ENCODE results near the gene IL23R. TPM values are rescaled to one million over a fixed set of nuclear protein-coding genes. Genes with fewer than 3 reads are reported as not detected.
A peak's percentile ranks its signal among the peaks of the same experiment; 100 is the strongest.
"Not testable (repeated sequence)": the region's sequence is repeated elsewhere in the genome, so short reads cannot be mapped to it uniquely, and the experiment has no call there.

Gene IL23R
- total RNA-seq, 2 experiments from 2014 or later, result 12.2 to 14.9 TPM

DNA sequence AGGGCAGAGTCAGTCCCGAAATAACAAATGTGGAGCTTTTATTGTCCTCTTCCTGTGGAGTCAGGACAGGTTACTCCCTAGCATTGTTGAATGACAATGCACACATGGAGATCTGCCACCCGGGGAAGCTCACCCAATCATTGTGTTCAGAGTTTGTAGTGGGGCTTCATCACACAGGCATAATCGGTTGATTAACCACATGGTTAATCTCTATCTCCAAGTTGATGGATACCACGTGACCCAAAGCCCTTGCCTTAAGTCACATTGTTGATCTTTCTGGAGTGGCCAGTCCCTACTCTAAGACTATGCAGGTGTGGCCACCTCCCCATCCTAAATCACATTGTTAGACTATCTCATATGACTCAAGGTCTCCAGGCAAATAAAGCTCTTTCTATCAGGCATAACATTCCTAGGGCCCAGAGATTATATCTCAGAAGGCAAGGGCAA is 28.9 kb upstream of the IL23R start:
- peaks cover 3% of the 10 kb centered on the region for H3K27me3 Mint-ChIP-seq (ENCODE audit: low read depth)
- H3K27ac Mint-ChIP-seq, result no peak overlapping the region
- no peak for DNase-seq
- CTCF ChIA-PET, result interaction anchor here (1.2 to 4.7 kb wide), 2 partner anchors 11 to 77 kb away, joined by 3 to 21 read pairs; no protein-coding TSS in a partner anchor
- no peaks in the 10 kb centered on the region for H3K9me3 Mint-ChIP-seq
- H3K4me1 Mint-ChIP-seq (ENCODE audit: low read depth), result peaks cover 18% of the 10 kb centered on the region
- intact Hi-C loops (cut with micrococcal nuclease), result no loop called here
- H3K4me3 Mint-ChIP-seq, result no peak overlapping the region
- H3K36me3 Mint-ChIP-seq (ENCODE audit: low read depth), result no peaks in the 10 kb centered on the region

DNA sequence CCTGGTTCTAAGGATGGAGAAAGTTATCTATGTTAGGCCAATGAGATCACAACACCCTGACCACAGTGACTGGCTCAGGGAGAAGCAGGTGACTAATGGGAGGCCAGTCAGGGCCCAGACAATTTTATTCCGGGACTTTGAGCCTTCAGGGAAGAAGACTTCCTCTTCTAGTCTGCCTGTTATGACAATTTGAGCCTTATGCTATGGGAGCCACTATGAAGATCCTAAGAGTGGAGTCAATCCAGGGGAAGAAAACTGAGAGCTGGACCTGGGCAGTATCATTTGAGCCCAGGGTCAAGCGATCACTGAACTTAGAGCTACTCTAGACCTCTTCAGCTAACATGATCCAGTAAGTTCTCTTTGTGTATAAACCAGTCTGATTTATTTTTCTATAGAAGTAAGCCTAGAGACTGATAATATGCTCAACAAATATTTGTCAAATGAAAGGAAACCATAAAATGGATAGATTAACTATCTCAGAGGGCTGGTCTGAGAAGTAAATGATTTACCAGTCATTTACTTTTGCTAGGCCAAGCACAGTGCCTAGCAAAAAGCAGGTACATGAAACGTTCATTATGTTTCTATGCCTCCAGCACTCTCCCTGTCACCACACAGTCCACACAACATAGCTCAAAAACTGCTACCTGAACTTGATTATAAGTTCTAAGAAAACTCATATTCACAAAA is 27.3 kb upstream of the IL23R start:
- Mint-ChIP-seq H3K4me1 (ENCODE audit: low read depth) (peaks cover 30% of the 10 kb centered on the region), H3K4me3 (no peak overlapping the region), H3K27ac (no peak overlapping the region), H3K27me3 (ENCODE audit: low read depth) (peaks cover 3% of the 10 kb centered on the region), H3K9me3 (no peaks in the 10 kb centered on the region), H3K36me3 (ENCODE audit: low read depth) (no peaks in the 10 kb centered on the region)
- intact Hi-C loops (cut with micrococcal nuclease), result no loop called here
- no peak for DNase-seq
- CTCF ChIA-PET, result interaction anchor here (1.0 to 4.7 kb wide), 2 partner anchors 10 to 73 kb away, joined by 4 to 21 read pairs; no protein-coding TSS in a partner anchor

DNA sequence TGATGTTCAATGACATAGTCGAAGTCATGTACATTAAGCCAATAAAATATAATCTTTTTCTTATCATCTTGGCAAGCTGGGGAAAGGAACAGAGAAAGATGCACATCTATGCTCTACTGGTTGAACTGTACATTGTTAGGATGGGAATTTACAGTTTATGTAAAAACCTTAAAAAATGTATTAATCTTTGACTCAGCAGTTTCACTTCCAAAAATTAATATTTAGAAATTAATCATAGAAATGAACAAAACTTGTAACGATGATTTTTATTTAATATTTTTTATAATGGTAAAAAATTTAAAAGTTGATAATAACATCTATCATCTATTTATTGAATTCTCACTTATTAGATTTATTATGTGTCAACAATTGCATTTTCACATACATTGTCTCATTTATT is 25.8 kb upstream of the IL23R start:
- no peak for DNase-seq
- intact Hi-C loops (cut with micrococcal nuclease), result no loop called here
- no peak overlapping the region for H3K4me3 Mint-ChIP-seq
- H3K27ac Mint-ChIP-seq, result no peak overlapping the region
- CTCF ChIA-PET, result interaction anchor here (4.7 kb wide), 1 partner anchor 8 kb away, joined by 21 read pairs; no protein-coding TSS in a partner anchor
- no peaks in the 10 kb centered on the region for H3K36me3 Mint-ChIP-seq (ENCODE audit: low read depth)
- H3K27me3 Mint-ChIP-seq (ENCODE audit: low read depth), result no peaks in the 10 kb centered on the region
- peaks cover 29% of the 10 kb centered on the region for H3K4me1 Mint-ChIP-seq (ENCODE audit: low read depth)
- no peaks in the 10 kb centered on the region for H3K9me3 Mint-ChIP-seq

DNA sequence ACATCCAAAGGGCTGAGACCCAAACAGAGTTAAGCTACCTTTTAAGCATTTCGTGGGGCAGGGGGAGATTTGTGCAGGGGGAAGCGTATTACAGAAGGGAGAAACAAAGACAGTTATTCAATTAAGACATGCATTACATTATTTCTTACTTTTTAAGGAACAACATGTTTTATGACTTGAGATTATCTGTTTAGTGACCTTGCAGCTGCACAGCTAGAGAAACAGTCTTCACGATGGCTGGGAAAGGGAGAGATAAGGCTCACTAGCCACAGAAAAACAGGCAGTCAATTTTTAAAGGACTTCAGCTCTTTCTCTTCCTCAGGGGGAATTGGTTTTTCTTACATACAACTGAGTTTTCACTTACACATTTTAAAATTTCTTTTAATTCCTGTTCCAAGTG is 24.4 kb upstream of the IL23R start:
- H3K27ac Mint-ChIP-seq; H3K4me3 Mint-ChIP-seq; DNase-seq; H3K27me3 Mint-ChIP-seq (ENCODE audit: low read depth); H3K36me3 Mint-ChIP-seq (ENCODE audit: low read depth); H3K9me3 Mint-ChIP-seq: not testable (repeated sequence)
- CTCF ChIA-PET, result interaction anchor here (0.7 to 1.8 kb wide), 5 partner anchors 72 to 348 kb away, joined by 3 to 9 read pairs (median 5); no protein-coding TSS in a partner anchor
- peaks cover 29% of the 10 kb centered on the region for H3K4me1 Mint-ChIP-seq (ENCODE audit: low read depth)
- intact Hi-C loops (cut with micrococcal nuclease), result loop anchor here (2.0 kb wide), 1 partner anchor 33 kb away; no protein-coding TSS in a partner anchor

DNA sequence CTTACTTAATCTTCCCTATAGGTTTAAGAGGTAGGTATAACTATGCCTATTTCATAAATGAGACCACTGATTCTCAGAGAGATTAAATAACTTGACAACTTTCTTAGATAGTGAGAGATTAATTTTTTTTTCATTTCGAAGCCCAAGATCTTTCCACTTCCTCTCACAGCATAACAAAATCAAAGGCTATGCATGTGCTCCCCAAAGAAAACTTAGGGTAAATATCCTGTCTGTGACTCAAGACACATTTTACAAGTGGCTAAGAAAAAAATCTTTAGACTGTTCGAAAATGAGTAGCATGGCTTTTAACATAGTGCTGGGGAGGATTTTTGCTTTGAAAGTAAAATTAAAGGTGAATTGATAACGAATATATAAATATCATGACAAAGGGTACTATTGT is 23.3 kb upstream of the IL23R start:
- Mint-ChIP-seq H3K27me3 (ENCODE audit: low read depth) (no peaks in the 10 kb centered on the region), H3K9me3 (no peaks in the 10 kb centered on the region), H3K27ac (peak overlapping the region; percentile 47), H3K4me1 (ENCODE audit: low read depth) (peaks cover 29% of the 10 kb centered on the region), H3K4me3 (no peak overlapping the region), H3K36me3 (ENCODE audit: low read depth) (no peaks in the 10 kb centered on the region)
- DNase-seq, result no peak
- intact Hi-C loops (cut with micrococcal nuclease), result loop anchor here (2.0 kb wide), 1 partner anchor 32 kb away; no protein-coding TSS in a partner anchor
- CTCF ChIA-PET, result interaction anchor here (1.2 to 7.6 kb wide), 4 partner anchors 10 to 347 kb away, joined by 4 to 147 read pairs (median 6); no protein-coding TSS in a partner anchor

DNA sequence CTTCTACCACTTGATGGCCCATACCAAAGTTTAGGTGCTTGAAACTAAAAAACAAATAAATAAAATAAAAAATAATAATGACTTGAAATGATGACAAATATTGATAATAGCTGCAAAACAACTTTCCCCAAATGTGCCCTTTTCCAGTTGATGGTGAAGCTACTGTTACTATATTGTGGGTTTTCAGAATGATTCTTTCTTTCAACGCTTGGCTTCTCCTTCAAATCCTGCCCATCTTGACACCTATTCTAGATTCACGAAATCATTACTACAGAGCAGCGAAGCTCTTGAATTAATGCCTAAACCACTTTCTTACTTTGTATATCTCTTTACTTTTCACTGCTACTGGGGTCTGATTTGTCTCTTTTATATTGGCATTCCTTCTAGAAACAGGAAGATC is 22.3 kb upstream of the IL23R start:
- Mint-ChIP-seq H3K36me3 (ENCODE audit: low read depth) (no peaks in the 10 kb centered on the region), H3K9me3 (no peaks in the 10 kb centered on the region), H3K4me3 (no peak overlapping the region), H3K27ac (no peak overlapping the region), H3K4me1 (ENCODE audit: low read depth) (peaks cover 36% of the 10 kb centered on the region), H3K27me3 (ENCODE audit: low read depth) (no peaks in the 10 kb centered on the region)
- intact Hi-C loops (cut with micrococcal nuclease), result loop anchor here (1.0 to 2.0 kb wide), 4 partner anchors 31 to 356 kb away; no protein-coding TSS in a partner anchor
- no peak for DNase-seq
- CTCF ChIA-PET, result interaction anchor here (0.6 to 7.6 kb wide), 14 partner anchors 9 to 374 kb away, joined by 3 to 147 read pairs (median 4); no protein-coding TSS in a partner anchor

DNA sequence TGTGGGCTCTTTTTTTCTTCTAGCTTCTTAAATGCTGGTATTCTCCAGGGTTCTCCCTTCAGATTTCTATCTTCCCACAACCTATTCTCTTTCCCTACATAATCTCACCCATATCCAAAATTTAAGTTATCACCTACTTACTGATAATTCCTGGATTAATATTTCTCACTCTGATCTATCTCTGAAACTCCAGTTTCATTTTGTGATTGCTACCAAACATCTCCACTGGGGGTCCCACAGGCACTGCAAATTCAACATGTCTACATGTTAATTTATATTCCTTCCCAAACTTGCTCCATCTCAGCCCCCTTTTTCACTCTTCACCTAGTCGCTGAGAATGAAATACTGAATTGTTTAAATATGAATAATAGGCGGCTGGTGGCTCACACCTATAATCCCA is 21.6 kb upstream of the IL23R start:
- peak; percentile 57 for DNase-seq
- Mint-ChIP-seq H3K4me3 (no peak overlapping the region), H3K36me3 (ENCODE audit: low read depth) (no peaks in the 10 kb centered on the region), H3K27me3 (ENCODE audit: low read depth) (no peaks in the 10 kb centered on the region), H3K4me1 (ENCODE audit: low read depth) (peaks cover 43% of the 10 kb centered on the region), H3K9me3 (no peaks in the 10 kb centered on the region), H3K27ac (no peak overlapping the region)
- intact Hi-C loops (cut with micrococcal nuclease), result loop anchor here (1.0 kb wide), 3 partner anchors 47 to 356 kb away; no protein-coding TSS in a partner anchor
- CTCF ChIA-PET, result interaction anchor here (0.6 to 7.6 kb wide), 16 partner anchors 8 to 380 kb away, joined by 3 to 147 read pairs (median 4); partner anchors contain the start of gene C1orf141

DNA sequence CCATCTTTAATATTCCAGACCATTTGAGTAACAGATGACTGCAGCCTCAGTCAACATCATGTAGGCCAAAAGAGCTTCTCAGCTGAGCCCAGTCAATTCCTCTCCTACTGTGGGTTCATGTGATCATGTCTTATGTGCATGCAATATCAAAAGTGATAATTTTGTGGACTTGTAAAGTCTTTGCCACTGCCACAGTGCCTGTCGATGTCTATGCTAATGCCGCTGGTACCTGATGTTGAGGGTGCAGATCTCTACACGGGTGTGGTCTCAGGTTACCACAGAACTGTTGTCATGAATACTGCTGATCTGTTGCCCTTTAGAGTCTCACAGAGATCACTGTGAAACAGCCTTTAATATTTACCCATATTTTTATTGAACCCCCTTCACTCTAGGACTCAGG is 20.2 kb upstream of the IL23R start:
- H3K9me3 Mint-ChIP-seq, result no peaks in the 10 kb centered on the region
- no peak overlapping the region for H3K4me3 Mint-ChIP-seq
- no peak overlapping the region for H3K27ac Mint-ChIP-seq
- intact Hi-C loops (cut with micrococcal nuclease), result no loop called here
- no peaks in the 10 kb centered on the region for H3K36me3 Mint-ChIP-seq (ENCODE audit: low read depth)
- DNase-seq, result no peak
- no peaks in the 10 kb centered on the region for H3K27me3 Mint-ChIP-seq (ENCODE audit: low read depth)
- CTCF ChIA-PET, result interaction anchor here (1.2 to 7.6 kb wide), 6 partner anchors 66 to 381 kb away, joined by 3 to 147 read pairs (median 8); no protein-coding TSS in a partner anchor
- H3K4me1 Mint-ChIP-seq (ENCODE audit: low read depth), result peaks cover 48% of the 10 kb centered on the region

DNA sequence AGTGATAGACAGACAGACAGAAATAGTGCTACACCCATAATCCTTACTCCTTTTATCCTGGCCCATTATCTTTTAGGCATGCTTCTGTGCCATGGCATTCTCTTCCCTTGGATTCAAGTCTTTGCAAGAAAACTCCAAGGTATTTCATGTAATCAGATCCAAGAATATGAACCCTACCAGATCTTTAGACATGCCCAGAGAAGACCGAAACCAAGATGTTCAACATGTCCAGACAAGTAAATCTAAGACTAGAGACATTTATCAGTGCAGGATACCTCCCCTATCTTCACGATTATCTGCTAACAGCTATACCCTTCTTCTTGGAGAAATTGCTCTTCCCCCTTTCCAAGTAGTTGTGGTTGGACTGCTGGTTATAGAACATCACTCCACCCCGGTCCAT is 19.7 kb upstream of the IL23R start:
- Mint-ChIP-seq H3K4me3 (no peak overlapping the region), H3K36me3 (ENCODE audit: low read depth) (no peaks in the 10 kb centered on the region), H3K27ac (peak overlapping the region; percentile 13), H3K27me3 (ENCODE audit: low read depth) (no peaks in the 10 kb centered on the region), H3K4me1 (ENCODE audit: low read depth) (peaks cover 51% of the 10 kb centered on the region), H3K9me3 (no peaks in the 10 kb centered on the region)
- no peak for DNase-seq
- intact Hi-C loops (cut with micrococcal nuclease), result no loop called here
- CTCF ChIA-PET, result interaction anchor here (0.5 to 7.6 kb wide), 5 partner anchors 12 to 382 kb away, joined by 3 to 147 read pairs (median 9); no protein-coding TSS in a partner anchor

DNA sequence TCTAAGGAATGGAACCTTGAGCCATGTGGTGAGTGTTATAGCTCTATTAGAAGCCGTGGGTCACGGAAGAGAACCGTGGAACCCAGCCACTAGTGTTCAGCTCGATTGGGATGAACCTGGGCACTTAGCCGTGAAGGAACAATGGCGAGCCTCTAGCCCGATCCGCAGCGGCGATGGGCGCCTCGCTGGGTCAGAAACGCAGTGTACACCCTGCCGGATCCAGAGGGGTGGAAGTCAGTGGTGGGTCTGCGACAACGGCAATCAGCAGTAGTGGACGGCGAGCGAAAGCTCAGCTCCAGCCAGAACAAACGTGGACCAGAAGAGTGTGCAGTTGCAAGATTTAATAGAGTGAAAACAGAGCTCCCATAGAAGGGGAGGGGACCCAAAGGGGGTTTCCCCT is 18.3 kb upstream of the IL23R start:
- H3K27me3 Mint-ChIP-seq (ENCODE audit: low read depth); H3K36me3 Mint-ChIP-seq (ENCODE audit: low read depth); H3K4me3 Mint-ChIP-seq; DNase-seq; H3K9me3 Mint-ChIP-seq; H3K27ac Mint-ChIP-seq: not testable (repeated sequence)
- peaks cover 52% of the 10 kb centered on the region for H3K4me1 Mint-ChIP-seq (ENCODE audit: low read depth)
- CTCF ChIA-PET, result interaction anchor here (0.6 to 7.6 kb wide), 22 partner anchors 10 to 385 kb away, joined by 3 to 147 read pairs (median 10); partner anchors contain the start of genes C1orf141 and SLC35D1
- intact Hi-C loops (cut with micrococcal nuclease), result loop anchor here (2.0 kb wide), 1 partner anchor 223 kb away; the partner anchor contains the start of genes DNAI4 and MIER1

DNA sequence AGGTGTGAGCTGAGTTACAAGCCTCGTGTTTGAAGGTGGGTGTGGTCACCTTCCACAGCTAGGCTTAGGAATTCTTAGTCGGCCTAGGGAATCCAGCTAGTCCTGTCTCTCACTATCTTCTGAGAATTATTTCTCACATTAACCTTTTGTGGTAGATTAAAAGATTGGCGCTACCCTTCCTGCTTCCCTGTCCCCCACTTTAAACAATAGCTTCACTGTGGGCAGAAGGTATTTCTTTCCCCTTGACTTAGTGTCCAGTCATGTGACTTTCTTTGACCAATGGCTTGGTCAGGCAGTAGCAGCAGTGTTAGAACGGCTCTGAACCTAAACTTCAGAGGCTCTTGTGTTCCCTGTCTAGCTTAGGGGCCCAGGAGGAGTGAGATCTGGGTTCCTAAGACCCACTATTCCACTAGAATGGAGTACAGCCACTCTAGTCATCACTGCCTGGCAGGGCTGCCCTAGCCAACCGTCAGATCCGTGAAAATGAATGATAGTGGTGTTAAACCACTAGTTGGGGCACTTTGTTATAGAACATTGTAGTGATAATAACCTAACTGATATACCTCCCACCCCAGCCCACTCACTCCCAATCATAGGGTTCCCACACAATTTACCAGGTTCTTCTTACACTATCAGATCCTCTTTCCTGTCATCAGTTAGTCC is 17.6 kb upstream of the IL23R start:
- CTCF ChIA-PET, result interaction anchor here (0.7 to 7.6 kb wide), 49 partner anchors 9 to 399 kb away, joined by 3 to 147 read pairs (median 5); partner anchors contain the start of genes C1orf141 and SLC35D1
- intact Hi-C loops (cut with micrococcal nuclease), result loop anchor here (1.0 to 2.0 kb wide), 6 partner anchors 63 to 383 kb away; partner anchors contain the start of genes DNAI4 and MIER1
- no peak for DNase-seq
- Mint-ChIP-seq H3K27me3 (ENCODE audit: low read depth) (peaks cover 5% of the 10 kb centered on the region), H3K4me1 (ENCODE audit: low read depth) (peaks cover 45% of the 10 kb centered on the region), H3K9me3 (no peaks in the 10 kb centered on the region), H3K4me3 (no peak overlapping the region), H3K27ac (no peak overlapping the region), H3K36me3 (ENCODE audit: low read depth) (no peaks in the 10 kb centered on the region)

Measured in activated naive CD4-positive, alpha-beta T cell treated with anti-CD3 and anti-CD28 coated beads for 36 hours (primary cell).